HG03108 (cell line): ENCODE measurements around the gene SUPT3H.

Source experiments
- ATAC-seq: cut with Tn5 transposase; IDR thresholded peaks from one replicate; pipeline ENCODE4 v1.9.1; 2021; ENCODE audit warnings: moderate library complexity; ENCODE audit not compliant: unreplicated experiment

The SUPT3H gene

DNA sequence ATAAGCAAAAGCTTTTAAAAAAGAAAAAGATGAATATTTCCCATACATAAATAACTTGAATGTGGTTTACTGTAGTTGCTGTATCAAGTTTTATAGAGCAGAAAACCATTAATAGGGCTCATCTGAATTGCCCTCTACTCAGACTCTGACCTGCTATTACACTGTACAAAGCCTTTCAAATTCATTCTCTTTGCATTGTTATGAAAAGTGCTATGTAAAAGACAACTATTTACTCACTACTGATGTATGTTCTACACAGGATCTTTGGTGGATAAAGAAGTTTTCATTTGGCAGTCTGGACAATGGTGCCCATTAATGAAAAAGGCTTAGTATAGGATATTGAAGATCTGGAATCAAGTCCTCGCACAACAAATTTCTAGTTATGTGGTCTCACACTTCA lies 248.7 kb downstream of the SUPT3H start:
- no peak for ATAC-seq

DNA sequence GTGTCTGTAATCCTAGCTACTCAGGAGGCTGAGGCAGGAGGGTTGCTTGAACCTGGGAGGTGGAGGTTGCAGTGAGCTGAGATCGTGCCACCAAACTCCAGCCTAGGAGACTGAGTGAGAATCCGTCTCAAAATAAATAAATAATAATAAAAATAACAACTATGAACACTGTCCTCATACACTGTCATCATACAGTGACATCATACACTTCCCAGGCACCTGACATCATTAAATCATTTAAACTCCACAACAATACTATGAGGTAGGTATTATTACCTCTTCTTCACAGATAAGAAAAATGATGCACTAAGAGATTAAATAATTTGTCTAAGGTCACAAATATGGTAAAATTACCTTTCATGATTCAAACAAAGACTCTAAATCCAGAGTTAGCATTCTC lies 250.5 kb downstream of the SUPT3H start:
- no peak for ATAC-seq

DNA sequence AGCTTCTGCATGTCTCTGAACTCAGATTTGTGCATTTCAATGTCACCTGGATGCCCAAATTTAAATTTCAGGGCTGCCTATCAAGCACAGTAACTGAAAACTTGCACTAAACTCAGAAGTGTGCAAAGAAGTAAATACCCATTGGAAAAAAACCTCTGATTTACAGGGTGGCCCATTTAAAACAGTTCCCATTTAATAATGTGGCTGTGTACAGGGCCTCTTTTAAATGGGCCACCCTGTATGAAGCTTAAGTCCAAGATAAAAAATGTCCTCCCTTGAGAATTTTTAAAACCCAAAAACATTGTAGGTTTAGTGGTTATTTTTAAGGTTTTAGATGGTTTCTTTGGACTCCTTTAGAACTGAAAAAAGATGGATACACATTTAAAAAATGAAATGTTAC lies 251.7 kb downstream of the SUPT3H start:
- no peak for ATAC-seq

DNA sequence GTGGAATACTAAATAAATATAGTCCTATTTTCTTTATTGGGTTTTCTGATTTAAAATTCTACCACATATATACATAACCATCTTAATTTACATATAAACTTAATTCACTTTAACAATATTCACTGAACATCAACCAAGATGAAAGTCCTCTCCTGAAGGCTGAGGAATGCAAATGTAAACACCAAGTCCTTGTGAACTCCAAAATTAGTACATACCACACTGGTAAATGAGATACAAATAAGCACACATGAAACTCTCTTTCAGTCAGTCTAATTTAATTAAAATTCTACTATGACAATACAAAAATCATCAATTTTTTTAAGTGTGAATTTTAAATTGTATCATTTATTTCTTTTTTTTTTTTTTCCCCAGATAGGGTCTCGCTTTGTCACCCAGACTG lies 254.7 kb downstream of the SUPT3H start:
- ATAC-seq: no peak

GRCh38 chr6:45118754-45119153 lies 259.0 kb downstream of the SUPT3H start:
- ATAC-seq: no peak

GRCh38 chr6:45116714-45117410 lies 260.9 kb downstream of the SUPT3H start:
- no peak for ATAC-seq

GRCh38 chr6:45115696-45116095 lies 262.0 kb downstream of the SUPT3H start:
- ATAC-seq: no peak

GRCh38 chr6:45112711-45113110 lies 265.0 kb downstream of the SUPT3H start:
- no peak for ATAC-seq

DNA sequence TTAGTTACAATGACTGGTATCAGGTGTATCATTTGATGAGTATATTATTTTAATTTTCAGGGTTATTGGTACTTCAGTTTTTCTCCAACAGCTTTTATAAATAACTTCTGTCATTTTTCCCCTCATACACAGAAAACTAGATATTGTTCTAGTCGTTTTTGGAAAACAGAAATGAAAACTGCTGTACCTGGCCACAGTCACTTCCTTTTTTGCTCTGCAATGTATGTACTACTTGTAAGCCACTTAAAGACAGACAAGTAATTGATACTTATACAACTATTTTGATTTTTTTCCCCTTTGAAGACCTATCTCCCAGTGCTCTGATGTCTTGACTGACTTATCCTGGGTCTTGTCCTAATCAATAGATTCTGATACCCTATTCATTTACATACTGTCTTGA lies 268.2 kb downstream of the SUPT3H start:
- no peak for ATAC-seq

DNA sequence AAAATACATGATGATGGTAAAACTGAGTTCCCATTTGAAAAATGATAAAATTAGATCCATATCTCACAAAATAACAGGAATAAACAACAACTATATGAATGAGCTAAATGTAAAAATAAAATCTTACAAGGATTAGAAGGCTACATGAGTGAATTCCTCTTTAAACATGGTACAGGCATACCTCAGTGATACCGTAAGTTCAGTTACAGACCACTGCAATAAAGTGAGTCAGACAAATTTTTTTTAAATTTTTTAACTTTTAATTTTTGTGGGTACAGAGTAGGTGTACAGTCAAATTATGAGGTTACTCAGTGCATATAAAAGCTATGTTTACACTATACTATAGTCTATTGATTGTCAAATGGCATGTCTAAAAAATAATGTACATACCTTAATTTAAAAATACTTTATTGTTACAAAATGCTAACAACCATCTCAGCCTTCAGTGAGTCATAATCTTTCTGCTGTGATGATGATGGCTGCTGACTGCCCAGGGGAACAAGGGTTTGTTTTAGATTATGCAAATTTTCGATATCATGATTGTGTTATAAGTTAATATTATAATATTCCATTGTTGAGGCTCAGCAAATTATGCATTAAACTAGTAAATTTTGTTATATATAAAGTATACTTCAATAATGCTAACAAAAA lies 272.4 kb downstream of the SUPT3H start:
- no peak for ATAC-seq

DNA sequence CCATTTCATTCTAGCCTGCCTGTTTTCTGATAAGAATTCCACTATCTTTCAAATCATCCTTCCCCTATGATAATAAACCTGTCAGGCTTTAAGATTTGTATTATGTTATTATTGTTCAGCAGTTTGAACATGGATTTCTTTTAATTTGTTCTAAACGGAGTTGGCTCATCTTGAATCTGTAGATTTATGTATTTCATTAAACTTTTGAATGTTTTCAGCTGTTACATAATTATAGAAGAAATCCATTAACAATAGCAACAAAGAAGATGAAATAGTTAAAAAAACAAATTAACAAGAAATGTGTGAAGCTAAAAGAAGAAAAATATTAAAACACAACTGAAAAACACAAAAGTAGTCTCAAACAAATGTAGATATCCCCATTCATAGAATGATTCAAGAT lies 273.3 kb downstream of the SUPT3H start:
- ATAC-seq: no peak

DNA sequence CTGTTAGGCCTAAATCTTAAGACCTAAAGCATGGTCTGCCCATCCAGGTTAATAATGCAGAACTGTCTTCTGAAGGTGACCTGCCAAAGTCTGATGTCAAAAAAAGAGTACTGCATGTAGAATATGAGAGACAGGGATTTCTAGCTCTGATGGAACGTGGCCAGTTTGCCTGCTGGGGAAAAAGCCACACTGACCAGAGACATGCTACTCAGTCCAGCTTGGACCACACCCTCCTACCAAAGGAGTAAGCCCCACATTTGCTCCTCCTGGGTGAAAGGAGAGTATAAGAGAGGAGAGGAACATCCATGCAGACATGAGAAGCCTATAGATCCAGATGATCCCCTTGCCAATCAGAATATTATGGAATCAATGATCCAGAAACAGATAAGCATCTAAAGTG lies 279.5 kb downstream of the SUPT3H start:
- no peak for ATAC-seq

- no peak for ATAC-seq
Measured at GRCh38 chr6:45094831-45095230, 282.9 kb downstream of the SUPT3H start.

- ATAC-seq: no peak
Measured at GRCh38 chr6:45092135-45092534, 285.6 kb downstream of the SUPT3H start.

GRCh38 chr6:45086360-45087084 lies 291.2 kb downstream of the SUPT3H start:
- ATAC-seq: no peak

- ATAC-seq: no peak
Measured at GRCh38 chr6:45084257-45084656, 293.5 kb downstream of the SUPT3H start.

- no peak for ATAC-seq
Measured at GRCh38 chr6:45082091-45082490, 295.6 kb downstream of the SUPT3H start.

DNA sequence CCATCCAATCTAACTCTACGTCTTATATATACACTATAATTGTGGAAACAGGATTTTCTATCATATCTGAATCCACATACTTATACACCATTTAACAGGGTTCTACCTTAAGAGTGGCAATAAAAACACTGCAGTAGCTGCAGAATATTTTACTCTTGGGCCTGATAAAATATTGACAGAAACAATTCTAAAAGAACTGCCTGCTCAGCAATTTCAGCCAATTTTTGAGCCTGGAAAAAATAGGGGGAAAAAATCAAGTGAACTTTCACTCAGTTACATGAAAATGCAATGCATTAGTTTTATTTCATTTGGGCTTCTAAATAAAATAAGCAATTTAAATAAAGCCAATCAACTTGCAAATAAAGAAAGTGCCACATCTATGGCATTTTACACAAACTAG lies 296.1 kb downstream of the SUPT3H start:
- no peak for ATAC-seq

GRCh38 chr6:45078432-45078831 lies 299.3 kb downstream of the SUPT3H start:
- no peak for ATAC-seq

DNA sequence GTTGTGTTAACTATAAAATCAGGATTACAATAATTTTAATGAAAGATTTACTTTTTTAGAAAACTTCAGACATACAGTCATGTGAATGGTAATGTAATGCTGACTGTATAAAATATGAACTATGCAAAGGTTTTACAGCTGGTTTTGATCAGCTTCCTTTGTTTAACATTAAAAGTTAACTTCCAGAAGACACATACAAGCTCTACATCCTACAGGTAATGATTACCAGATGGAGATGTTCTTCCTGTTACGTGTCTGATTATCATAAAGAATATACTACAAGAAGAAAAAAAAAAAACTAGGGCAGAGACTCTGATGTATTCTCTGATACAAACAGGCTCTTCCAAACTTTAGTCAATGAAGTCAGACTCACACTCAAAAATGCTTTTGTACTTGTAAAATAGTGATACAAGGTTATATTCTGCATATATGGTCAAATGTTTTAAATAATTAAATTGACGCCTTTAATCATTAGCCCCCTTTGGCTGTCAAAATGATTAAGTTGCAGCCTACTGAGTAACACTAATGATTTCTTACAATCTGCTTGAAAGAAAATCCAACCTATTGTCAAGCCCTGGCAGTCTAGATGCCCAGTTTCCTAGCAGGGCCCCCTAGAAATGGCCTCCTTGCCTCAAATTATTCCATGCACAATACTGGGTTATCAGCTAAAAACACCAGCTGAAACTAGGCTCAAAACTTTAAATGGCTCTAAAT lies 301.4 kb downstream of the SUPT3H start:
- ATAC-seq: no peak

- ATAC-seq: no peak
Measured at GRCh38 chr6:45075246-45075645, 302.5 kb downstream of the SUPT3H start.

DNA sequence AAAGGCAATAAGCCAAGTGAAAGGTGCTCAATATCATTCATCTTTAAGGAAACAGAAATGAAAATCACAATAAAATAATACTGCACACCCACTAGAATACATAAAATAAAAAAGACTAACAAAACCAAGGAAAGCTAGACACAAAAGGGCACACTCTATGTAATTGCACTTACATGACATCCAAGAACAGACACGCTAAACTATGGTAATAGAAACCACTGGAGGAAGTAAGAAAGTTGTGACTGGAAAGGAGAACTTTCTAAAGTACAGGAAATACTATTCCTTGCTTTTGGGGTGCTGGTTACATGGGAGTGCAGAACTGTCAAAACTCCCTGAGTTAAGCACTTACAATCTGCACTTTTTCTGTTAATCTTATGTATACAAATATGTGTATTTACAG lies 303.3 kb downstream of the SUPT3H start:
- no peak for ATAC-seq
